CD4-positive, alpha-beta memory T cell (primary cell): ENCODE measurements around the gene SERPINE1. TPM values are rescaled to one million over a fixed set of nuclear protein-coding genes. Genes with fewer than 3 reads are reported as not detected.

Experiments used
- CTCF ChIA-PET: fragments of 350-600 bp; sonication (Branson Sonifier 250); formaldehyde crosslinking; loops from one replicate; lab custom pipeline; 2021; ENCODE audit warnings: inconsistent platforms; ENCODE audit not compliant: partially characterized antibody; lab: Charles Lee
- POLR2A ChIA-PET: fragments of 350-600 bp; sonication (Branson Sonifier 250); formaldehyde crosslinking; loops from one replicate; lab custom pipeline; 2021; ENCODE audit not compliant: partially characterized antibody; lab: Charles Lee
- DNase-seq, 5 donors: peaks; one replicate each; pipeline versions ENCODE4 v3.0.0 to v3.0.0-alpha.2; 2020 to 2022; ENCODE audit warnings: mixed read lengths in 1 of 5
- H3K27ac ChIP-seq: one replicate; pipeline ENCODE4 v1.7.0; 2013; ENCODE audit warnings: low read depth, low read length
- H3K27me3 ChIP-seq: 2 replicates; pipeline ENCODE4 v1.7.0; 2013; ENCODE audit warnings: mild to moderate bottlenecking, low read length, moderate library complexity; ENCODE audit not compliant: insufficient read depth
- H3K36me3 ChIP-seq: 2 replicates; pipeline ENCODE4 v1.7.0; 2013; ENCODE audit warnings: mild to moderate bottlenecking, low read length, moderate library complexity; ENCODE audit not compliant: insufficient read depth
- H3K4me1 ChIP-seq: 2 replicates; pipeline ENCODE4 v1.7.0; 2013; ENCODE audit warnings: mild to moderate bottlenecking, low read length, moderate library complexity; ENCODE audit not compliant: insufficient read depth
- H3K4me3 ChIP-seq, 2 donors: one replicate each; pipeline ENCODE4 v1.7.0; 2013; ENCODE audit warnings: low read length in 2 of 2, mild to moderate bottlenecking in 1 of 2
- H3K9me3 ChIP-seq, 2 donors: one replicate each; pipeline ENCODE4 v1.7.0; 2013; ENCODE audit warnings: low read length in 2 of 2, control low read depth in 1 of 2; ENCODE audit not compliant: control insufficient read depth in 1 of 2
- H3K27ac Mint-ChIP-seq, 7 donors: one replicate each; pipeline ENCODE4 v1.8.0; 2020 to 2021; ENCODE audit warnings: mixed read lengths in 7 of 7, mild to moderate bottlenecking in 6 of 7, inconsistent platforms in 3 of 7, moderate library complexity in 3 of 7
- H3K27me3 Mint-ChIP-seq, 2 donors: one replicate each; pipeline ENCODE4 v1.8.0; 2020 to 2021; ENCODE audit warnings: mixed read lengths in 2 of 2
- H3K36me3 Mint-ChIP-seq, 2 donors: one replicate each; pipeline ENCODE4 v1.8.0; 2020 to 2021; ENCODE audit warnings: mixed read lengths in 2 of 2, inconsistent platforms in 1 of 2, mild to moderate bottlenecking in 1 of 2
- H3K4me1 Mint-ChIP-seq, 4 donors: one replicate each; pipeline ENCODE4 v1.8.0; 2020 to 2021; ENCODE audit warnings: mixed read lengths in 4 of 4, mild to moderate bottlenecking in 1 of 4
- H3K4me3 Mint-ChIP-seq, 8 donors: one replicate each; pipeline ENCODE4 v1.8.0; 2020 to 2021; ENCODE audit warnings: mixed read lengths in 8 of 8, mild to moderate bottlenecking in 7 of 8, moderate library complexity in 6 of 8, inconsistent platforms in 3 of 8
- H3K9me3 Mint-ChIP-seq, 8 donors: one replicate each; pipeline ENCODE4 v1.8.0; 2020 to 2021; ENCODE audit warnings: mixed read lengths in 8 of 8, mild to moderate bottlenecking in 5 of 8, inconsistent platforms in 3 of 8, moderate library complexity in 1 of 8
- intact Hi-C: fragments of 100-400 bp; cut with micrococcal nuclease; formaldehyde crosslinking; loops from one replicate; pipeline ENCODE4 v1.15.1; 2023
- polyA plus RNA-seq, 2 donors: library from polyadenylated mRNA; unstranded; fragments of 300-500 nt; fragmentation: Illumina TruSeq; gene quantifications; one replicate each; pipeline ENCODE4 v1.2.3, GENCODE V29; 2021
- total RNA-seq, 2 experiments: library from RNA; stranded (reverse); gene quantifications; one replicate each; pipeline ENCODE4 v1.2.3, GENCODE V29; 2021

Gene SERPINE1
- total and polyA plus RNA-seq, 4 experiments from 2014 or later = 0.11 to 0.20 TPM; not detected in 2

DNA sequence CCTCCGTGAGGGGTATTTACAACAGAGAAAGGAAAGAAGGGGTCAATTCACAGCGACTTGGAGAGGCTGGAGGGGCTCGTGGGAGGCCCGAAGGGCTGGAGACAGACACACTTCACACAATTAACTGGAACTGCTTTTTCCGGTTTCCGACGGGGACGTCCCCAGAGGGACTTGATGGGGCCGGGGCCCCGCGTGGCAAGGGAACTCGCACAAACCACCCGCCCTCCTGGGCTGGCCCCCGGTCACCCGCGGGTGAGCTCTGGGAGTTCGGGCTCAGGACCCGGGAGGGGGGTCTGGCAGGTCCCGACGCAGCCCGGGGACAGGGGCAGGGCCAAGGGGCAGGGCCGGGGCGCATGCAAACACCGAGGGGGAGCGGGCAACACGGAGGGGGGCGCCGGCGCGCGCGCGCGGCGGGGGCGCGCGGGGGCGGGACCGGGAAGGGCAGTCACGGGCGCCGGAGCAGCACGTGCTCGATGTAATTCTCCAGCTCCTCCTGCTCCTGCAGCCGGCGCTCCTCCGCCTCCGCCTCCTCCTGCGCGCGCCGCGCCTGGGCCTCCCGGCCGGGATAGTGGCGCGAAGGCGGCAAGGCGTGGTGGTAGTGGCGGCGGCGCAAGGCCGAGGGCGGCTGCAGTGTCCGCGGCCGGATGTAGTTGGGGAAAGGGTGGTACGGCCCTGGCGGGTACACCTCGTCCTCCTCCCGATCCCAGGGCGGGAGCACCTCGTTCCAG is 35.8 kb downstream of the SERPINE1 start:
- Mint-ChIP-seq H3K27me3 (peaks cover 27 to 28% of the 10 kb centered on the region in 2 donors), H3K36me3 (peaks cover 14 to 30% of the 10 kb centered on the region in 2 donors), H3K4me3 (peak overlapping the region; percentile 46 to 79 (median 63)), H3K27ac (no peak overlapping the region), H3K9me3 (peaks cover 0 to 4% (median 0%) of the 10 kb centered on the region in 8 donors), H3K4me1 (peaks cover 11 to 29% (median 19%) of the 10 kb centered on the region in 4 donors)
- POLR2A ChIA-PET = interaction anchor here (1.3 kb wide), 1 partner anchor 54 kb away, joined by 3 read pairs; the partner anchor contains the start of genes PLOD3 and ZNHIT1
- no peak overlapping the region for H3K27ac ChIP-seq
- no peak overlapping the region for H3K4me3 ChIP-seq
- H3K27me3 ChIP-seq = peaks cover 36% of the 10 kb centered on the region
- no peak for DNase-seq
- intact Hi-C loops = loop anchor here (10.0 kb wide), 1 partner anchor 52 kb away; the partner anchor contains the start of genes PLOD3 and ZNHIT1
- H3K4me1 ChIP-seq = peaks cover 39% of the 10 kb centered on the region
- H3K9me3 ChIP-seq = no peaks in the 10 kb centered on the region
- CTCF ChIA-PET = interaction anchor here (1.2 to 2.7 kb wide), 3 partner anchors 9 to 30 kb away, joined by 3 to 11 read pairs (median 3); no protein-coding TSS in a partner anchor
- no peaks in the 10 kb centered on the region for H3K36me3 ChIP-seq

GRCh38 chr7:101163279-101164070 is 36.6 kb downstream of the SERPINE1 start:
- H3K27me3 ChIP-seq = peaks cover 43% of the 10 kb centered on the region
- H3K27ac ChIP-seq = no peak overlapping the region
- Mint-ChIP-seq H3K27ac (no peak overlapping the region), H3K36me3 (peaks cover 9 to 26% of the 10 kb centered on the region in 2 donors), H3K4me3 (peak overlapping the region; percentile 70 to 81 (median 72)), H3K27me3 (peaks cover 34 to 35% of the 10 kb centered on the region in 2 donors), H3K9me3 (peaks cover 0 to 4% (median 0%) of the 10 kb centered on the region in 8 donors), H3K4me1 (peaks cover 11 to 32% (median 22%) of the 10 kb centered on the region in 4 donors)
- POLR2A ChIA-PET = interaction anchor here (0.8 to 1.3 kb wide), 2 partner anchors 8 to 54 kb away, joined by 3 read pairs; partner anchors contain the start of genes PLOD3 and ZNHIT1
- intact Hi-C loops = loop anchor here (10.0 kb wide), 1 partner anchor 51 kb away; the partner anchor contains the start of genes PLOD3 and ZNHIT1
- no peaks in the 10 kb centered on the region for H3K36me3 ChIP-seq
- H3K4me3 ChIP-seq = peak overlapping the region in 1 of 2 donors; percentile 47
- peak in 1 of 5 donors; percentile 37 for DNase-seq
- CTCF ChIA-PET = interaction anchor here (1.2 to 3.2 kb wide), 4 partner anchors 8 to 29 kb away, joined by 3 to 25 read pairs (median 7); no protein-coding TSS in a partner anchor
- no peaks in the 10 kb centered on the region for H3K9me3 ChIP-seq
- peaks cover 39% of the 10 kb centered on the region for H3K4me1 ChIP-seq

DNA sequence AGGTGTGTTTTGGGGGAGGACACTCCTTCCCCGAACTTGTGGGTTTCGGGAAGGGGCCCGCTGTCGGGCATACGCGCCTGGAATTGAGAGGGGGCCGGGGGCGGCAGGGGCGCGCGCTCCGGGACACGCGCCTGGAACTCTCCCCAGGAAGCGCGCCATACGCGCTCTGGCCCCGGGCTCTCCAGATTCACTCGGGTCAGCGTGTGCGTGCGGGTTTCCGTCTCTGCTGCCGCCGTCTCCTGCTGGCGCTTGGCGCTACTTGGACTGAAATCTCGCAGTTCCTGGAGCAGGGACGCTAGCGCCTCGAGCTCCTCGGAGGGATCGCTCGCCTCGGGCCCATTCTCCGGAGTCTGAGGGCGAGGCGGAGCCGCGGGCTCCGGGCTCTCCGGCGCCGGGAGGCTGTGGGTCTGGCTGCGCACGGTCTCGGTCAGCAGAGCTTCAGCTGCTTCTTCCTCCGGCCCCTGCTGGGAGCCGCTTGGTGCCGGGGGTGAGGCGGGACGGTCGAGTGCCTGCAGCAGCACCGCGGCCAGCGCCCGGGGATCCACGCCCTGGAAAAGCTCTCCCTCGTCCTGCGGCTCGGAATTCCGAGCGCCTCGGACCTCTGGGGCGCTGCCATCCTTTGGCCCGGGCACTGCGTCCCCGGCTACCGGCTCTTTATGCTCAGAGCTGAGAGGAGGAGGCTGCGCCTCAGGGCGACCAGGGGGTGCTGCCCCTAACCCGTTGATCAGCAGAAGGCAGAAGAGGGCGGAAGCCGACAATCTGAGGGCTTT is 37.4 kb downstream of the SERPINE1 start:
- H3K4me1 Mint-ChIP-seq = peaks cover 13 to 37% (median 26%) of the 10 kb centered on the region in 4 donors
- Histone ChIP-seq H3K4me1 (peaks cover 43% of the 10 kb centered on the region), H3K27ac (no peak overlapping the region), H3K27me3 (peaks cover 51% of the 10 kb centered on the region), H3K36me3 (no peaks in the 10 kb centered on the region), H3K4me3 (no peak overlapping the region), H3K9me3 (no peaks in the 10 kb centered on the region)
- peak overlapping the region in 7 of 8 donors; percentile 25 to 87 (median 52) for H3K4me3 Mint-ChIP-seq
- POLR2A ChIA-PET = interaction anchor here (0.8 to 1.7 kb wide), 3 partner anchors 9 to 289 kb away, joined by 3 to 7 read pairs (median 3); partner anchors contain the start of gene SRRT
- peaks cover 7 to 18% of the 10 kb centered on the region in 2 donors for H3K36me3 Mint-ChIP-seq
- peak overlapping the region in 2 of 7 donors; percentile 48 to 88 for H3K27ac Mint-ChIP-seq
- CTCF ChIA-PET = interaction anchor here (1.1 to 3.2 kb wide), 2 partner anchors 20 to 26 kb away, joined by 3 to 25 read pairs; no protein-coding TSS in a partner anchor
- peaks cover 0 to 4% (median 0%) of the 10 kb centered on the region in 8 donors for H3K9me3 Mint-ChIP-seq
- H3K27me3 Mint-ChIP-seq = peaks cover 39 to 41% of the 10 kb centered on the region in 2 donors
- intact Hi-C loops = loop anchor here (10.0 kb wide), 1 partner anchor 51 kb away; the partner anchor contains the start of genes PLOD3 and ZNHIT1
- peak in 1 of 5 donors; percentile 27 for DNase-seq

GRCh38 chr7:101165075-101165957 is 38.4 kb downstream of the SERPINE1 start, which contains the start of gene VGF:
TSS of gene VGF (minus strand) at chr7:101165569. CDS start at chr7:101164843, 726 bp downstream.
- ChIA-PET POLR2A (interaction anchor here (0.8 to 1.7 kb wide), 7 partner anchors 10 to 290 kb away, joined by 3 to 7 read pairs (median 3); partner anchors contain the start of genes SRRT, UFSP1 and ZNHIT1), CTCF (interaction anchor here (0.7 to 3.2 kb wide), 4 partner anchors 9 to 29 kb away, joined by 3 to 25 read pairs (median 4); no protein-coding TSS in a partner anchor)
- H3K9me3 ChIP-seq = no peaks in the 10 kb centered on the region
- peaks cover 20 to 48% (median 35%) of the 10 kb centered on the region in 4 donors for H3K4me1 Mint-ChIP-seq
- no peak within 1 kb of the TSS for H3K27ac ChIP-seq
- peaks cover 62% of the 10 kb centered on the region for H3K27me3 ChIP-seq
- peaks cover 53% of the 10 kb centered on the region for H3K4me1 ChIP-seq
- H3K27me3 Mint-ChIP-seq = peaks cover 46 to 47% of the 10 kb centered on the region in 2 donors
- H3K9me3 Mint-ChIP-seq = peaks cover 0 to 4% (median 0%) of the 10 kb centered on the region in 8 donors
- peaks cover 4 to 10% of the 10 kb centered on the region in 2 donors for H3K36me3 Mint-ChIP-seq
- H3K4me3 Mint-ChIP-seq = peak within 1 kb of the TSS; percentile 63 to 87 (median 78)
- intact Hi-C loops = loop anchor here (1.0 to 10.0 kb wide), 3 partner anchors 11 to 278 kb away; partner anchors contain the start of genes AP1S1, PLOD3, UFSP1 and ZNHIT1
- peak; percentile 89 to 92 (median 90) for DNase-seq
- peak within 1 kb of the TSS; percentile 74 to 93 (median 88) for H3K27ac Mint-ChIP-seq
- H3K4me3 ChIP-seq = peak within 1 kb of the TSS in 1 of 2 donors; percentile 23
- no peaks in the 10 kb centered on the region for H3K36me3 ChIP-seq

DNA sequence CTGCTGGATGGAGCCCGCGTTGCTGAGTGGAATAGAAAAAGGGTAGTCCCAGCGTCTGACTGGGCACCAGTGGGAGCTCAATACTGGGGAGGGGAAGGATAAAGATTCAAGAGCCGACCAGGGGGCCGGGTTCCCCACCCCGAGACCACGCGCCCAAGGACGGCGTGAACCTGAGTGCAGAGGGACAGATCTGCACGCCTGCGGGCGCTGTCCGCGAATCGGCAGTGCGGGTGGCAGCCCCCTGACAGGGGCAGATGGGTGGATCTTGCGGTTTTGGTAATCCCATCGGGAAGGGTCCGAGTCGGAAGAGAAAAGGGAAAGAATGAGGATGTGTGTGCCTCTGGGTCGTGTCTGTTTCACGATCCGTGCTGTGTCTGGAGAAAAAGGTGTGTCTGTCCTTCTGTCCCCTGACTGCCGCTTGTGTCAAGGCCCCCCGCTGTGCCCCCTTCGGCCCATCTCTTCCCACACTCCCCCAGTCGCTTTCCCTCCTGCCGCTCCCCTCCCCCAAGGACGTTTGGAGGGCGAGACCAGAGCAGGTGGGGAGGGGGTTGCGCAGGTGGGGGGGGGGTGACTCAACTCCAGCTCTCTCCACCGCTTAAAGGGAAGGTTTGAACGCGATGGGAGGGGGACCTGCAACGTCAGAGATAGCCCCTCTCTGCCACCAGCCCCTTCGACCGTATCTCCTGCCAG is 39.2 kb downstream of the SERPINE1 start:
- peaks cover 3 to 4% of the 10 kb centered on the region in 2 donors for H3K36me3 Mint-ChIP-seq
- peaks cover 70% of the 10 kb centered on the region for H3K27me3 ChIP-seq
- H3K4me3 Mint-ChIP-seq = peak overlapping the region; percentile 63 to 87 (median 78)
- CTCF ChIA-PET = interaction anchor here (1.5 to 3.2 kb wide), 2 partner anchors 10 to 22 kb away, joined by 5 to 25 read pairs; no protein-coding TSS in a partner anchor
- no peak for DNase-seq
- H3K36me3 ChIP-seq = no peaks in the 10 kb centered on the region
- H3K27ac Mint-ChIP-seq = peak overlapping the region in 6 of 7 donors; percentile 74 to 93 (median 88)
- H3K9me3 ChIP-seq = no peaks in the 10 kb centered on the region
- intact Hi-C loops = loop anchor here (1.0 to 10.0 kb wide), 3 partner anchors 12 to 279 kb away; partner anchors contain the start of genes AP1S1, PLOD3, UFSP1 and ZNHIT1
- POLR2A ChIA-PET = interaction anchor here (0.8 to 1.7 kb wide), 5 partner anchors 22 to 276 kb away, joined by 3 to 7 read pairs (median 3); partner anchors contain the start of genes UFSP1 and ZNHIT1
- H3K9me3 Mint-ChIP-seq = peaks cover 0 to 4% (median 0%) of the 10 kb centered on the region in 8 donors
- H3K4me1 ChIP-seq = peaks cover 61% of the 10 kb centered on the region
- peaks cover 51 to 54% of the 10 kb centered on the region in 2 donors for H3K27me3 Mint-ChIP-seq
- no peak overlapping the region for H3K27ac ChIP-seq
- peak overlapping the region in 1 of 2 donors; percentile 23 for H3K4me3 ChIP-seq
- peaks cover 28 to 56% (median 43%) of the 10 kb centered on the region in 4 donors for H3K4me1 Mint-ChIP-seq
